ENCODE results near the gene TEAD1. TPM values are rescaled to one million over a fixed set of nuclear protein-coding genes. Genes with fewer than 3 reads are reported as not detected.

Gene TEAD1
- total and polyA plus RNA-seq, 2 donors (not counting 1 experiment from before 2014, with no cell fraction given), result 88.6 to 121 TPM

DNA sequence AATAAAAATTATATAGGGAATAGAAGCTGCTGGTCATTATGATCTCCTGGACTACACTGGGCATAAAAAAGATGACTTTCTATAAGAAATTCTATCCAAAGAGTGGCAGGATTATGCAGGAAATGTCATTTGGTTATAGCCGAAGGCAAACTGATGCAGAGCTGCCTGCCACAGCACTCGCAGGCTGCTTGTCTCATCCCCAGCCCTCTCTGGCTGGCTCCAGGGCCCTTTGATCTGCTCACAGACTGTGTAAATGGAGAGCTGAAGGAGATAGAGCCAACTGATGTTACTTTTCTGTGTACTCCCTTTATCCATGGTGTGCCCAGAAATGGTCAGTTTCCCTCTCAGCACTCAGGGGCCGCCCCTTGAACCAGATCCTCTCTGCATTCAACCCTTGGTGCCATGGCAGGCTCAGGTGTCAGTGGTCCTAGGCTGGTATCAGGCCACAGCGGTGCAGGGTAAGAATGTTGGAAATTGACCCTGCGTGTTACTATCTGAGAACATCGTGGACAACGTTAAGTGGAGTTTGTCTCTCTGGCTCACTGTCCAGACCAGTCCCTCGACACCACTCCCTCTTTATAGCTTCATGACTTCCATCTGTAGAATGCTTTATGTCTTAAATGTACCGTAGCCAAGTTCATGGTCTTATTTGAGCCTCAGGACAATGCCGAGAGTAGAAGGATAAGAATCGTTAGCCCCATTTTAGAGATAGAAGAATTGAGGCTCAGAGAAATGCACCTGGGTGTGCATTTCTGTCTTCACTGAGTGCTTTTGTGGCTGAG, 27.8 kb downstream of the TEAD1 start:
- Histone ChIP-seq H3K4me3 (replicated peaks in 1 of 4; ENCODE audit: control extremely low read depth in 1 of 4, insufficient read depth in 1 of 4, low read depth in 3 of 4, low read length in 4 of 4) (no peak overlapping the region), H3K27me3 (ENCODE audit: control insufficient read depth, insufficient read depth, low read length) (no peaks in the 10 kb centered on the region), H4K20me1 (ENCODE audit: control insufficient read depth, extremely low read depth, insufficient read depth, low read length) (peaks cover 2% of the 10 kb centered on the region), H2AFZ (ENCODE audit: low read length) (no peak overlapping the region), H3K79me2 (ENCODE audit: control insufficient read depth, insufficient read depth, low read length) (peaks cover 99% of the 10 kb centered on the region), H3K4me2 (ENCODE audit: extremely low read depth, insufficient read depth, low read length) (no peak overlapping the region), H3K36me3 (ENCODE audit: control insufficient read depth, insufficient read depth, low read length) (no peaks in the 10 kb centered on the region), H3K27ac (ENCODE audit: insufficient read depth, low read length) (no peak overlapping the region), H3K9ac (ENCODE audit: insufficient read depth, low read length) (no peak overlapping the region), H3K4me1 (ENCODE audit: control insufficient read depth, extremely low read depth, insufficient read depth, low read length) (peaks cover 12% of the 10 kb centered on the region), H3K9me3 (ENCODE audit: control insufficient read depth, insufficient read depth, low read depth, low read length) (no peaks in the 10 kb centered on the region)
- DNase-seq (ENCODE audit: low read depth in 2 of 2), result no peak
- TF ChIP-seq CTCF (conservative IDR thresholded peaks at IDR 0.05 in 1 of 2, IDR thresholded peaks at IDR 0.05 in 1 of 2; ENCODE audit: low read depth in 1 of 2, low read length in 2 of 2), result no peak
- TF ChIP-seq EZH2 (IDR thresholded peaks at IDR 0.05; ENCODE audit: low read length, missing control alignments), result no peak

DNA sequence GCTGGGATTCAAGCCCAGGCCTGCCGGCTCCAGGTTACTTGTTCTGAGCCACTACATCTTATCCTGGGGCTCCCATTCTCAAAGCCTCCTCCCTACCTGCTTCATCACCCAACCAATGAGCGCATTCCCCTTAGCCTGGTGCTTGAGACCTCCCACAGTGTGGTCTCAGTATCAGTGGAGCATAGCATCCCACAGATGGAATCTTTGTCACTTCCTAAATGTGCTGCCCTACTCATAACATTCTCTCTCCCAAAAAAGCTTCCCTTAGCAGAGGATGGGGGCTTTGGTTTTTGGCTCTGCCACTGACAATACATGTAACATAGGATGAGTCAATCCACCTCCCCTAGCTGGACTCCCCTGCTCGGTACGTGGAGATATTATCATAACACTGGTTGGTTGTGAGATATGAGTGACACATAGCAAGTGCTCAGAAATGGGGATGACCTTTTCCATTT, 28.8 kb downstream of the TEAD1 start:
- no peak overlapping the region for H3K27ac ChIP-seq (ENCODE audit: insufficient read depth, low read length)

GRCh38 chr11:12704049-12704448, 29.8 kb downstream of the TEAD1 start:
- H3K27ac ChIP-seq (ENCODE audit: insufficient read depth, low read length), result no peak overlapping the region
- DNase-seq (ENCODE audit: low read depth in 2 of 2), result peak; percentile 73 to 86
- no peaks in the 10 kb centered on the region for H3K9me3 ChIP-seq (ENCODE audit: control insufficient read depth, insufficient read depth, low read depth, low read length)
- H3K79me2 ChIP-seq (ENCODE audit: control insufficient read depth, insufficient read depth, low read length), result peaks cover 99% of the 10 kb centered on the region
- no peaks in the 10 kb centered on the region for H3K27me3 ChIP-seq (ENCODE audit: control insufficient read depth, insufficient read depth, low read length)
- H3K9ac ChIP-seq (ENCODE audit: insufficient read depth, low read length), result no peak overlapping the region
- no peaks in the 10 kb centered on the region for H3K36me3 ChIP-seq (ENCODE audit: control insufficient read depth, insufficient read depth, low read length)
- no peak overlapping the region for H3K4me3 ChIP-seq (replicated peaks in 1 of 4; ENCODE audit: control extremely low read depth in 1 of 4, insufficient read depth in 1 of 4, low read depth in 3 of 4, low read length in 4 of 4)
- TF ChIP-seq EZH2 (IDR thresholded peaks at IDR 0.05; ENCODE audit: low read length, missing control alignments), result no peak
- no peak for TF ChIP-seq CTCF (conservative IDR thresholded peaks at IDR 0.05 in 1 of 2, IDR thresholded peaks at IDR 0.05 in 1 of 2; ENCODE audit: low read depth in 1 of 2, low read length in 2 of 2)
- peaks cover 2% of the 10 kb centered on the region for H4K20me1 ChIP-seq (ENCODE audit: control insufficient read depth, extremely low read depth, insufficient read depth, low read length)
- no peak overlapping the region for H2AFZ ChIP-seq (ENCODE audit: low read length)
- no peak overlapping the region for H3K4me2 ChIP-seq (ENCODE audit: extremely low read depth, insufficient read depth, low read length)
- H3K4me1 ChIP-seq (ENCODE audit: control insufficient read depth, extremely low read depth, insufficient read depth, low read length), result peaks cover 19% of the 10 kb centered on the region

More for the DNA sequence above, 28.8 kb downstream of the TEAD1 start:
- peaks cover 99% of the 10 kb centered on the region for H3K79me2 ChIP-seq (ENCODE audit: control insufficient read depth, insufficient read depth, low read length)
- peaks cover 2% of the 10 kb centered on the region for H4K20me1 ChIP-seq (ENCODE audit: control insufficient read depth, extremely low read depth, insufficient read depth, low read length)
- no peak for TF ChIP-seq EZH2 (IDR thresholded peaks at IDR 0.05; ENCODE audit: low read length, missing control alignments)
- no peak for TF ChIP-seq CTCF (conservative IDR thresholded peaks at IDR 0.05 in 1 of 2, IDR thresholded peaks at IDR 0.05 in 1 of 2; ENCODE audit: low read depth in 1 of 2, low read length in 2 of 2)
- H3K4me3 ChIP-seq (replicated peaks in 1 of 4; ENCODE audit: control extremely low read depth in 1 of 4, insufficient read depth in 1 of 4, low read depth in 3 of 4, low read length in 4 of 4), result no peak overlapping the region
- H3K9ac ChIP-seq (ENCODE audit: insufficient read depth, low read length), result no peak overlapping the region
- no peaks in the 10 kb centered on the region for H3K9me3 ChIP-seq (ENCODE audit: control insufficient read depth, insufficient read depth, low read depth, low read length)
- no peaks in the 10 kb centered on the region for H3K36me3 ChIP-seq (ENCODE audit: control insufficient read depth, insufficient read depth, low read length)
- H3K27me3 ChIP-seq (ENCODE audit: control insufficient read depth, insufficient read depth, low read length), result no peaks in the 10 kb centered on the region
- H2AFZ ChIP-seq (ENCODE audit: low read length), result no peak overlapping the region
- peaks cover 19% of the 10 kb centered on the region for H3K4me1 ChIP-seq (ENCODE audit: control insufficient read depth, extremely low read depth, insufficient read depth, low read length)
- H3K4me2 ChIP-seq (ENCODE audit: extremely low read depth, insufficient read depth, low read length), result no peak overlapping the region
- no peak for DNase-seq (ENCODE audit: low read depth in 2 of 2)

Measured in fibroblast of lung (primary cell).